HTERT RPE-1 (cell line): Measurements from ENCODE around the gene KDSR.

Experiments
- in situ Hi-C: fragments of 300-500 bp; cut with MboI; formaldehyde crosslinking; loops from 4 replicates; pipeline ENCODE4 v1.14.3; 2020; ENCODE audit warnings: low sequenced_read_pairs

Gene KDSR

GRCh38 chr18:63322206-63322605 is 44.8 kb downstream of the KDSR start:
- in situ Hi-C loops = no loop called here

GRCh38 chr18:63321291-63321690 is 45.7 kb downstream of the KDSR start:
- in situ Hi-C loops = no loop called here

GRCh38 chr18:63320975-63321265 is 46.1 kb downstream of the KDSR start:
- in situ Hi-C loops = no loop called here

- in situ Hi-C loops = no loop called here
Observed at GRCh38 chr18:63320123-63320974, 46.7 kb downstream of the KDSR start.

GRCh38 chr18:63319383-63320122 is 47.5 kb downstream of the KDSR start, which contains the start of gene BCL2:
Gene BCL2, minus strand, starts transcription at chr18:63319769.
- in situ Hi-C loops = no loop called here

- in situ Hi-C loops = no loop called here
Observed at GRCh38 chr18:63318889-63319382, 48.1 kb downstream of the KDSR start.

GRCh38 chr18:63317982-63318888 is 48.8 kb downstream of the KDSR start:
- in situ Hi-C loops = no loop called here

GRCh38 chr18:63317556-63317946 is 49.5 kb downstream of the KDSR start:
- in situ Hi-C loops = no loop called here

- in situ Hi-C loops = no loop called here
Observed at GRCh38 chr18:63316612-63317555, 50.1 kb downstream of the KDSR start.

- in situ Hi-C loops = no loop called here
Observed at GRCh38 chr18:63315876-63316275, 51.1 kb downstream of the KDSR start.

GRCh38 chr18:63315131-63315662 is 51.8 kb downstream of the KDSR start:
- in situ Hi-C loops = no loop called here

- in situ Hi-C loops = no loop called here
Observed at GRCh38 chr18:63314062-63314790, 52.8 kb downstream of the KDSR start.

- in situ Hi-C loops = no loop called here
Observed at GRCh38 chr18:63313396-63313917, 53.5 kb downstream of the KDSR start.

- in situ Hi-C loops = no loop called here
Observed at GRCh38 chr18:63312737-63313395, 54.1 kb downstream of the KDSR start.

GRCh38 chr18:63312019-63312409 is 55.0 kb downstream of the KDSR start:
- in situ Hi-C loops = no loop called here

- in situ Hi-C loops = no loop called here
Observed at GRCh38 chr18:63311118-63312018, 55.6 kb downstream of the KDSR start.

- in situ Hi-C loops = no loop called here
Observed at GRCh38 chr18:63309422-63309821, 57.6 kb downstream of the KDSR start.
